CD4-positive, alpha-beta memory T cell (primary cell): ENCODE data around the gene CCNF. TPM values are rescaled to one million over a fixed set of nuclear protein-coding genes. Genes with fewer than 3 reads are reported as not detected.
"Not testable (repeated sequence)": the region's sequence is repeated elsewhere in the genome, so short reads cannot be mapped to it uniquely, and the experiment has no call there.

Experiments
- CTCF ChIA-PET: fragments of 350-600 bp; sonication (Branson Sonifier 250); formaldehyde crosslinking; loops from one replicate; lab custom pipeline; 2021; ENCODE audit warnings: inconsistent platforms; ENCODE audit not compliant: partially characterized antibody; lab: Charles Lee
- POLR2A ChIA-PET: fragments of 350-600 bp; sonication (Branson Sonifier 250); formaldehyde crosslinking; loops from one replicate; lab custom pipeline; 2021; ENCODE audit not compliant: partially characterized antibody; lab: Charles Lee
- DNase-seq, 5 donors: peaks; one replicate each; pipeline versions ENCODE4 v3.0.0 to v3.0.0-alpha.2; 2020 to 2022; ENCODE audit warnings: mixed read lengths in 1 of 5
- H3K27ac ChIP-seq: one replicate; pipeline ENCODE4 v1.7.0; 2013; ENCODE audit warnings: low read depth, low read length
- H3K27me3 ChIP-seq: 2 replicates; pipeline ENCODE4 v1.7.0; 2013; ENCODE audit warnings: mild to moderate bottlenecking, low read length, moderate library complexity; ENCODE audit not compliant: insufficient read depth
- H3K36me3 ChIP-seq: 2 replicates; pipeline ENCODE4 v1.7.0; 2013; ENCODE audit warnings: mild to moderate bottlenecking, low read length, moderate library complexity; ENCODE audit not compliant: insufficient read depth
- H3K4me1 ChIP-seq: 2 replicates; pipeline ENCODE4 v1.7.0; 2013; ENCODE audit warnings: mild to moderate bottlenecking, low read length, moderate library complexity; ENCODE audit not compliant: insufficient read depth
- H3K4me3 ChIP-seq, 2 donors: one replicate each; pipeline ENCODE4 v1.7.0; 2013; ENCODE audit warnings: low read length in 2 of 2, mild to moderate bottlenecking in 1 of 2
- H3K9me3 ChIP-seq, 2 donors: one replicate each; pipeline ENCODE4 v1.7.0; 2013; ENCODE audit warnings: low read length in 2 of 2, control low read depth in 1 of 2; ENCODE audit not compliant: control insufficient read depth in 1 of 2
- H3K27ac Mint-ChIP-seq, 7 donors: one replicate each; pipeline ENCODE4 v1.8.0; 2020 to 2021; ENCODE audit warnings: mixed read lengths in 7 of 7, mild to moderate bottlenecking in 6 of 7, inconsistent platforms in 3 of 7, moderate library complexity in 3 of 7
- H3K27me3 Mint-ChIP-seq, 2 donors: one replicate each; pipeline ENCODE4 v1.8.0; 2020 to 2021; ENCODE audit warnings: mixed read lengths in 2 of 2
- H3K36me3 Mint-ChIP-seq, 2 donors: one replicate each; pipeline ENCODE4 v1.8.0; 2020 to 2021; ENCODE audit warnings: mixed read lengths in 2 of 2, inconsistent platforms in 1 of 2, mild to moderate bottlenecking in 1 of 2
- H3K4me1 Mint-ChIP-seq, 4 donors: one replicate each; pipeline ENCODE4 v1.8.0; 2020 to 2021; ENCODE audit warnings: mixed read lengths in 4 of 4, mild to moderate bottlenecking in 1 of 4
- H3K4me3 Mint-ChIP-seq, 8 donors: one replicate each; pipeline ENCODE4 v1.8.0; 2020 to 2021; ENCODE audit warnings: mixed read lengths in 8 of 8, mild to moderate bottlenecking in 7 of 8, moderate library complexity in 6 of 8, inconsistent platforms in 3 of 8
- H3K9me3 Mint-ChIP-seq, 8 donors: one replicate each; pipeline ENCODE4 v1.8.0; 2020 to 2021; ENCODE audit warnings: mixed read lengths in 8 of 8, mild to moderate bottlenecking in 5 of 8, inconsistent platforms in 3 of 8, moderate library complexity in 1 of 8
- intact Hi-C: fragments of 100-400 bp; cut with micrococcal nuclease; formaldehyde crosslinking; loops from one replicate; pipeline ENCODE4 v1.15.1; 2023
- polyA plus RNA-seq, 2 donors: library from polyadenylated mRNA; unstranded; fragments of 300-500 nt; fragmentation: Illumina TruSeq; gene quantifications; one replicate each; pipeline ENCODE4 v1.2.3, GENCODE V29; 2021
- total RNA-seq, 2 experiments: library from RNA; stranded (reverse); gene quantifications; one replicate each; pipeline ENCODE4 v1.2.3, GENCODE V29; 2021

CCNF gene
- total and polyA plus RNA-seq, 4 experiments from 2014 or later: 1.6 to 4.7 (median 4.0) TPM

- Mint-ChIP-seq H3K4me1 (peaks cover 0 to 18% (median under 1%) of the 10 kb centered on the region in 4 donors), H3K27me3 (no peaks in the 10 kb centered on the region), H3K27ac (no peak overlapping the region), H3K9me3 (no peaks in the 10 kb centered on the region), H3K36me3 (peaks cover 8% of the 10 kb centered on the region in 2 donors), H3K4me3 (no peak overlapping the region)
- no peak overlapping the region for H3K27ac ChIP-seq
- POLR2A ChIA-PET: no interaction called here
- peaks cover 11% of the 10 kb centered on the region for H3K36me3 ChIP-seq
- H3K4me1 ChIP-seq: peaks cover 3% of the 10 kb centered on the region
- H3K27me3 ChIP-seq: no peaks in the 10 kb centered on the region
- no peak for DNase-seq
- intact Hi-C loops: no loop called here
- H3K9me3 ChIP-seq: no peaks in the 10 kb centered on the region
- CTCF ChIA-PET: no interaction called here
- H3K4me3 ChIP-seq: no peak overlapping the region
Measured at GRCh38 chr16:2436110-2436509, 6.9 kb downstream of the CCNF start.

- Mint-ChIP-seq H3K36me3 (peaks cover 8% of the 10 kb centered on the region in 2 donors), H3K27me3 (no peaks in the 10 kb centered on the region), H3K9me3 (no peaks in the 10 kb centered on the region), H3K4me1 (peaks cover 0 to 17% (median under 1%) of the 10 kb centered on the region in 4 donors), H3K4me3 (no peak overlapping the region), H3K27ac (peak overlapping the region in 2 of 7 donors; percentile 42 to 69)
- POLR2A ChIA-PET: no interaction called here
- no peak overlapping the region for H3K27ac ChIP-seq
- H3K36me3 ChIP-seq: peaks cover 10% of the 10 kb centered on the region
- H3K27me3 ChIP-seq: no peaks in the 10 kb centered on the region
- peaks cover 3% of the 10 kb centered on the region for H3K4me1 ChIP-seq
- CTCF ChIA-PET: no interaction called here
- H3K9me3 ChIP-seq: no peaks in the 10 kb centered on the region
- DNase-seq: no peak
- intact Hi-C loops: no loop called here
- H3K4me3 ChIP-seq: no peak overlapping the region
Measured at GRCh38 chr16:2437032-2437790, 8.0 kb downstream of the CCNF start.

- H3K36me3 Mint-ChIP-seq: peaks cover 4 to 6% of the 10 kb centered on the region in 2 donors
- CTCF ChIA-PET: no interaction called here
- no peak overlapping the region for H3K4me3 Mint-ChIP-seq
- H3K9me3 Mint-ChIP-seq: no peaks in the 10 kb centered on the region
- H3K27ac ChIP-seq: no peak overlapping the region
- H3K4me1 ChIP-seq: peaks cover 3% of the 10 kb centered on the region
- H3K27me3 ChIP-seq: no peaks in the 10 kb centered on the region
- H3K27ac Mint-ChIP-seq: no peak overlapping the region
- peaks cover under 1% of the 10 kb centered on the region for H3K36me3 ChIP-seq
- H3K4me3 ChIP-seq: no peak overlapping the region
- H3K27me3 Mint-ChIP-seq: no peaks in the 10 kb centered on the region
- POLR2A ChIA-PET: no interaction called here
- intact Hi-C loops: no loop called here
- DNase-seq: no peak
- H3K9me3 ChIP-seq: no peaks in the 10 kb centered on the region
- peaks cover 0 to 17% (median under 1%) of the 10 kb centered on the region in 4 donors for H3K4me1 Mint-ChIP-seq
Measured at GRCh38 chr16:2438121-2438520, 8.9 kb downstream of the CCNF start.

- H3K27me3 Mint-ChIP-seq: no peaks in the 10 kb centered on the region
- Histone ChIP-seq H3K9me3 (no peaks in the 10 kb centered on the region), H3K4me1 (peaks cover 3% of the 10 kb centered on the region), H3K4me3 (no peak overlapping the region), H3K36me3 (no peaks in the 10 kb centered on the region), H3K27me3 (no peaks in the 10 kb centered on the region), H3K27ac (no peak overlapping the region)
- H3K4me1 Mint-ChIP-seq: peaks cover 0 to 17% (median under 1%) of the 10 kb centered on the region in 4 donors
- POLR2A ChIA-PET: no interaction called here
- CTCF ChIA-PET: no interaction called here
- H3K4me3 Mint-ChIP-seq: no peak overlapping the region
- intact Hi-C loops: no loop called here
- H3K9me3 Mint-ChIP-seq: no peaks in the 10 kb centered on the region
- H3K27ac Mint-ChIP-seq: peak overlapping the region in 2 of 7 donors; percentile 17 to 86
- DNase-seq: no peak
- peaks cover 0 to 7% of the 10 kb centered on the region in 2 donors for H3K36me3 Mint-ChIP-seq
Measured at GRCh38 chr16:2439598-2439997, 10.4 kb downstream of the CCNF start.

- CTCF ChIA-PET: interaction anchor here (0.8 to 1.2 kb wide), 3 partner anchors 11 to 17 kb away, joined by 3 read pairs; partner anchors contain the start of gene CCNF
- H3K27ac ChIP-seq: not testable (repeated sequence)
Measured at GRCh38 chr16:2441143-2441804, 12.0 kb downstream of the CCNF start.

GRCh38 chr16:2443555-2443954, 14.3 kb downstream of the CCNF start:
- no peaks in the 10 kb centered on the region for H3K27me3 ChIP-seq
- POLR2A ChIA-PET: interaction anchor here (1.1 kb wide), 1 partner anchor 89 kb away, joined by 4 read pairs; no protein-coding TSS in a partner anchor
- peaks cover 12 to 21% of the 10 kb centered on the region in 2 donors for H3K36me3 Mint-ChIP-seq
- H3K36me3 ChIP-seq: peaks cover 11% of the 10 kb centered on the region
- DNase-seq: no peak
- no peak overlapping the region for H3K4me3 ChIP-seq
- no peaks in the 10 kb centered on the region for H3K9me3 Mint-ChIP-seq
- H3K27me3 Mint-ChIP-seq: no peaks in the 10 kb centered on the region
- intact Hi-C loops: no loop called here
- no peak overlapping the region for H3K27ac ChIP-seq
- peaks cover 3% of the 10 kb centered on the region for H3K4me1 ChIP-seq
- no peak overlapping the region for H3K4me3 Mint-ChIP-seq
- CTCF ChIA-PET: interaction anchor here (0.6 to 0.7 kb wide), 2 partner anchors 13 to 164 kb away, joined by 3 read pairs; no protein-coding TSS in a partner anchor
- H3K27ac Mint-ChIP-seq: peak overlapping the region in 1 of 7 donors; percentile 29
- no peaks in the 10 kb centered on the region for H3K9me3 ChIP-seq
- peaks cover 0 to 17% (median under 1%) of the 10 kb centered on the region in 4 donors for H3K4me1 Mint-ChIP-seq

More at GRCh38 chr16:2441143-2441804, 12.0 kb downstream of the CCNF start:
- H3K36me3 Mint-ChIP-seq: peaks cover 2 to 13% of the 10 kb centered on the region in 2 donors
- H3K4me1 Mint-ChIP-seq: peaks cover 0 to 17% (median under 1%) of the 10 kb centered on the region in 4 donors
- H3K4me1 ChIP-seq, intact Hi-C loops, H3K9me3 Mint-ChIP-seq, H3K27ac Mint-ChIP-seq, H3K9me3 ChIP-seq, H3K4me3 ChIP-seq, H3K27me3 ChIP-seq, DNase-seq, H3K36me3 ChIP-seq, POLR2A ChIA-PET, H3K4me3 Mint-ChIP-seq, H3K27me3 Mint-ChIP-seq: not testable (repeated sequence)

GRCh38 chr16:2447920-2448583, 18.8 kb downstream of the CCNF start:
- H3K27ac Mint-ChIP-seq: peak overlapping the region in 1 of 7 donors; percentile 12
- POLR2A ChIA-PET: no interaction called here
- H3K4me1 Mint-ChIP-seq: no peaks in the 10 kb centered on the region

More at GRCh38 chr16:2447920-2448583, 18.8 kb downstream of the CCNF start:
- peaks cover 17% of the 10 kb centered on the region for H3K36me3 ChIP-seq
- no peaks in the 10 kb centered on the region for H3K9me3 Mint-ChIP-seq
- intact Hi-C loops: no loop called here
- no peak overlapping the region for H3K27ac ChIP-seq
- no peaks in the 10 kb centered on the region for H3K9me3 ChIP-seq
- no peaks in the 10 kb centered on the region for H3K4me1 ChIP-seq
- no peaks in the 10 kb centered on the region for H3K27me3 Mint-ChIP-seq
- peaks cover 20 to 32% of the 10 kb centered on the region in 2 donors for H3K36me3 Mint-ChIP-seq
- CTCF ChIA-PET: no interaction called here
- no peak overlapping the region for H3K4me3 Mint-ChIP-seq
- DNase-seq: no peak
- no peak overlapping the region for H3K4me3 ChIP-seq
- H3K27me3 ChIP-seq: no peaks in the 10 kb centered on the region
